Kasumi-1 (cell line): ENCODE results near the gene MYO9B.
"Not testable (repeated sequence)": the region's sequence is repeated elsewhere in the genome, so short reads cannot be mapped to it uniquely, and the experiment has no call there.

Experiments
- DNase-seq, 2 experiments: peaks; one replicate each; lab custom pipeline; 2025; lab: John Stamatoyannopoulos, UW

MYO9B gene

DNA sequence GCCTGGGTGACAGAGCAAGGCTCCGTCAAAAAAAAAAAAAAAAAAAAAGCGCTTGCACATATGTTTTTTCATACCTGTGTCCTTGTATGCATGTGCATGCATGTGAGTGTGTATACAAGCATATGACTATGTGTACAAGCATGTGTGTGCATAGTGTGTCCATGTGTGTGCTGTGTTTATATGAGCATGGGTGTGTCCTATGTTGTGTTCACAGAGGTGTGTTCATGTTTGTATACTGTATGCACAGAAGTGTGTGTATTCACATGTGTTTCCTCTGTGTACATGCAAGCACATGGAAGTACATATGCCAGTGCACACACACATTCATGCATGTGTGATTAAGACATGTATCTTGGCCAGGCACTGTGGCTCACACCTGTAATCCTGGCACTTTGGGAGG is 17.1 kb downstream of the MYO9B start:
- no peak for DNase-seq

DNA sequence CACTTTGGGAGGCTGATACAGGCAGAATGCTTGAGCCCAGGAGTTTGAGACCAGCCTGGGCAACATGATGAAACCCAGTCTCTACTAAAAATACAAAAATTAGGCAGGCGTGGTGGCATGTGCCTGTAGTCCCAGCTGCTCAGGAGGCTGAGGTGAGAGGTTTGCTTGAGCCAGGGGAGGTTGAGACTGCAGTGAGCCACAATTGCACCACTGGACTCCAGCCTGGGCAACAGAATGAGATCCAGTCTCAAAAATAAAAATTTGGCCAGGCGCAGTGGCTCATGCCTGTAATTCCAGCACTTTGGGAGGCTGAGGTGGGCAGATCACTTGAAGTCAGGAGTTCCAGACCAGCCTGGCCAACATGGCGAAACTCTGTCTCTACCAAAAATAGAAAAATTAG is 19.1 kb downstream of the MYO9B start:
- DNase-seq: not testable (repeated sequence)

DNA sequence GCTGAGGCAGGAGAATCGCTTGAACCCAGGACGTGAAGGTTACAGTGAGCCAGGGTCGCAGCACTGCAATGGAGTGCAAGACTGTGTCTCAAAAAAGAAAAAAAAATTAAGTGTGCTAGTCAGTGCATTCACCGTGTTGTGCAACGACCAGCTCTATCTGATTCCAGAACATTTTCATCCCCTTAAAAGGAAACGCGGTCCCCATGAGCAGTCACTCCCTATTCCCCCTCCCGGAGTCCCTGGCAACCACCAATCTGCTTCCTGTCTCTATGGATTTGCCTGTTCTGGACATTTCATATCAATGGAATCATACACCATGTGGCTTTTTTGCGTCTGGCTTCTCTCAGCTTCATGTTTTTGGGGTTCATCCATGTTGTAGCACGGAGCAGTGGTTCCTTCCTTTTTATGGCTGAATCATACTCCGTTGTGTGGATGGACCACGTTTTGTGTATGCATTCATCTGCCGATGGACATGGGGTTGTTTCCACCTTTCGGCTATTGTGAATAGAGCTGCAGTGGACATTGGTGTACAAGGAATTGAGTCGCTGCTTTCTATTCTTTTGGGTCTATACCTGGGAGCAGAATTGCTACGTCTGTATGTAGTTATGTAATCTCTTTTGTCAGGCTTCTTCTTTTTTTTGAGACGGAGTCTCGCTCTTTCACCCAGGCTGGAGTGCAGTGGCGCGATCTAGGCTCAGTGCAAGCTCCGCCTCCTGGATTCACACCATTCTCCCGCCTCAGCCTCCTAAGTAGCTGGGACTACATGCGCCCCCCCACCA is 19.8 kb downstream of the MYO9B start:
- DNase-seq: no peak

DNA sequence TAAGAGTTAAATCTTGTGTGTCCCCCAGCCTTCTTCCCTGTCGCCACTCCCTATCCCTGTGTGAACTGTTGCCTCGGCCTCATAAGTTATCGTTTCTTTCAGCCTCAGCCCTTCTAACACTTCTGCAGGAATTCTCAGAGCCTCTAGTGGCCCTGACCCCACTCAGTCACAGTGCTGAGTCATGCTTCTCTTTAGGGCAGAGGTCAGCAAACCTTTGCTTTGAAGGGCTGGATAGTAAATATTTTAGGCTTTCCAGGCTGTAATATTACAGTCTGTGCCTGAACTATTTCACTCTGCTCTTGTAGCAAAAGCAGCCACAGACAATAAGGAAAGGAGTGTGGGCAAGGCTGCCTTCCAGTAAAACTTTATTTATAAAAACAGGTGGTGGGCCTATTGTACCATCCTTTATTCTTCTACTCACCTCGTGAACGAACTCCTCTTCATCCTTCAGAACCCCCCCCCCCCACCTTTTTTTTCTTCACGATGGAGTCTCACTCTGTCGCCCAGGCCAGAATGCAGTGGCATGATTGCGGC is 22.1 kb downstream of the MYO9B start:
- DNase-seq: no peak

DNA sequence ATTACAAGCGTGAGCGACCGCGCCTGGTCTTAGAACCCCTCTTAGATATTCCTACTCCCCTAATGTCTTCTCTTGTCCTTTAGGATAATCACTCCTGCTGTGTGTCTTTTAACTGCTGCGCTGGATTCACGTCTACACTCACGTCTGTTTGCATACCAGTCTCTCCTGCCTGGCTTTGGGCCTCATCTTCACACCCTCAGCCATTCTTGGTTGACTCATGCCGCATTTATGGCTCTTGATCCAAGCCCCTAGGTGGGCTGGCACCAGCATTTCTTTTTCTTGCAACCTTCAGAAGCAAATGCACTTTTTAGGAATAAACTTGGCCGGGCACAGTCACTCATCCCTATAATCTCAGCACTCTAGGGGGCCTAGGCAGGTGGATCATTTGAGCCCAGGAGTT is 22.7 kb downstream of the MYO9B start:
- no peak for DNase-seq

DNA sequence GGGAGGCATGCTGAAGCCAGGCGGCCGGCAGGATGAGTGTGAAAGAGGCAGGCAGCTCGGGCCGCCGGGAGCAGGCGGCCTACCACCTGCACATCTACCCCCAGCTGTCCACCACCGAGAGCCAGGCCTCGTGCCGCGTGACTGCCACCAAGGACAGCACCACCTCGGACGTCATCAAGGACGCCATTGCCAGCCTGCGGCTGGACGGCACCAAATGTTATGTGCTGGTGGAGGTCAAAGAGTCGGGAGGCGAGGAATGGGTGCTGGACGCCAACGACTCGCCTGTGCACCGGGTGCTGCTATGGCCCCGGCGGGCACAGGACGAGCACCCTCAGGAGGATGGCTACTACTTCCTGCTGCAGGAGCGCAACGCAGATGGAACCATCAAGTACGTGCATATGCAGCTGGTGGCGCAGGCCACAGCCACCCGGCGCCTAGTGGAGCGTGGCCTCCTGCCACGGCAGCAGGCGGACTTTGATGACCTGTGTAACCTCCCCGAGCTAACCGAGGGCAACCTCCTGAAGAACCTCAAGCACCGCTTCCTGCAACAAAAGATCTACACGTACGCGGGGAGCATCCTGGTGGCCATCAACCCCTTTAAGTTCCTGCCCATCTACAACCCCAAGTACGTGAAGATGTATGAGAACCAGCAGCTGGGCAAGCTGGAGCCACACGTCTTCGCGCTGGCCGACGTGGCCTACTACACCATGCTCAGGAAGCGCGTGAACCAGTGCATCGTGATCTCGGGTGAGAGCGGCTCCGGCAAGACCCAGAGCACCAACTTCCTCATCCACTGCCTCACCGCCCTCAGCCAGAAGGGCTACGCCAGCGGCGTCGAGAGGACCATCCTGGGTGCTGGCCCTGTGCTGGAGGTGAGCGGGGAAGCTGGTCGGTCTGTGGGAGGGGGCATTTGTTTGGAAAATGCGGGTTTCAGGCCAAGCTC is 26.4 kb downstream of the MYO9B start:
- no peak for DNase-seq

DNA sequence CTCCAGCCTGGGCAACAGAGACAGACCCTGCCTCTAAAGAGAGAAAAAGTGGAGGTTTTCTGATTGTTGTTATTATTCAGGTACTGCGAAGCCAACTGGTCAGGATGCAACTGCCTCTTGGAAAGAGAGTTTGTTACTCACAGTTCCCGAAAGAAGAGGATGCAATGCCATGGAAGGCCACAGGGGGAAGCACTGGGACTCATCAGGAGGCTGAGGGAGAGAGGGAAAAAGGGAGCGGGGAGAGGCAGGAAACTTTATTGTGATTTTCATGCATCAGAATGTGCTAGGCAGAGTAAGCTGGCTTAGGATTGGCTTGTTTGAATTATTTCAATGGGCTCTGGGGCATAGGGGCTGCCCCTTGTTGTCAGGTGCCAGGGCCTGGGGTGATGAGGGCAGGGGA is 27.6 kb downstream of the MYO9B start:
- no peak for DNase-seq

DNA sequence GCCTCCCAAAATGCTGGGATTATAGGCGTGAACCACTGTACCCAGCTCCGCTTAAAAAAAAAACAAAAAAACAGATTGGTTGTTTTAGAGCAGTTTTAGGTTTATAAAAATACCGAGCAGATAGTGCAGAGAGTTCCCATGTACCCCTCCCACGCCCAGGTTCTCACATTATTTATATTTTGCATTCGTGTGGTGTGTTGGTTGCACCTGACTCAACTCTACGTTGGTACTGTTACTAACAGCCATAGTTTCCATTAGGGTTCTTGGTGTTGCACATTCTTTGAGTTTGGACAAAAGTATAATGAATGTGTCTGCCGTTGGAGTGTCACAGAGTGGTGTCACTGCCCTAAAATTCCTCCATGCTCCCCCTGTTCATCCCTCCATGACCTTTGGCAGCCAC is 29.1 kb downstream of the MYO9B start:
- DNase-seq: no peak

DNA sequence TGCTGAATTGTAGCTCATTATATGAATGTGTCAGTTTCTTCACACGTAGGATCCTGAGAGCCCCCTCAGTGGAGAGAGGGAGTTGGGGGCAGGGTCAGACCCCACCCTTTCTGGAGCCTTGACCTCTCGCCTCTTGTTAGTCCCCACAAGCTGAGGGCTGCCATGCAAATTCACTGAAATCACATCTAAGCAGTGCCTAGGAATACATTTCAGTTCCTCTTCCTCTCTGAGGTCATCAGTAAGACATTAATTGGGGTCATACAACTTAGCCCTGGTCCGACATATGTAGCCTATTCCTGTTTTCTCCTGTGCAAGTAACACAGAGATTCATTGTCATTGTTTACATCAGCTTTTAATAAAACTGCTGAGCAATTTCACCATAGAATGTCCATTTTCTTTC is 30.0 kb downstream of the MYO9B start:
- no peak for DNase-seq

DNA sequence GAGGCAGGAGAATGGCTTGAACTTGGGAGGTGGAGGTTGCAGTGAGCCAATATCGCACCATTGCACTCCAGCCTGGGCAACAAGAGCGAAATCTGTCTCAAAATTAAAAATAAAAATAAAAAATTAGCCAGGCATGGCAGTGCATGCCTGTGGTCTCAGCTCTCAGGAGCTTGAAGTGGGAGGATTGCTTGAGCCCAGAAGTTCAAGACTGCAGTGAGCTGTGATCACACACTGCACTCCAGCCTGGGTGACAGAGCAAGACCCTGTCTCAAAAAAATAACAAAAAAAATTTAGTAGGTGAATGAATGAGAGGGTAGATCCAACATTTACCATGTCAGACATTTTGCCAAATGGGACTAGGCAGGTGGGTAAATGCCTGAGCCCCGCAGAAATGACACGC is 31.4 kb downstream of the MYO9B start:
- DNase-seq: not testable (repeated sequence)

DNA sequence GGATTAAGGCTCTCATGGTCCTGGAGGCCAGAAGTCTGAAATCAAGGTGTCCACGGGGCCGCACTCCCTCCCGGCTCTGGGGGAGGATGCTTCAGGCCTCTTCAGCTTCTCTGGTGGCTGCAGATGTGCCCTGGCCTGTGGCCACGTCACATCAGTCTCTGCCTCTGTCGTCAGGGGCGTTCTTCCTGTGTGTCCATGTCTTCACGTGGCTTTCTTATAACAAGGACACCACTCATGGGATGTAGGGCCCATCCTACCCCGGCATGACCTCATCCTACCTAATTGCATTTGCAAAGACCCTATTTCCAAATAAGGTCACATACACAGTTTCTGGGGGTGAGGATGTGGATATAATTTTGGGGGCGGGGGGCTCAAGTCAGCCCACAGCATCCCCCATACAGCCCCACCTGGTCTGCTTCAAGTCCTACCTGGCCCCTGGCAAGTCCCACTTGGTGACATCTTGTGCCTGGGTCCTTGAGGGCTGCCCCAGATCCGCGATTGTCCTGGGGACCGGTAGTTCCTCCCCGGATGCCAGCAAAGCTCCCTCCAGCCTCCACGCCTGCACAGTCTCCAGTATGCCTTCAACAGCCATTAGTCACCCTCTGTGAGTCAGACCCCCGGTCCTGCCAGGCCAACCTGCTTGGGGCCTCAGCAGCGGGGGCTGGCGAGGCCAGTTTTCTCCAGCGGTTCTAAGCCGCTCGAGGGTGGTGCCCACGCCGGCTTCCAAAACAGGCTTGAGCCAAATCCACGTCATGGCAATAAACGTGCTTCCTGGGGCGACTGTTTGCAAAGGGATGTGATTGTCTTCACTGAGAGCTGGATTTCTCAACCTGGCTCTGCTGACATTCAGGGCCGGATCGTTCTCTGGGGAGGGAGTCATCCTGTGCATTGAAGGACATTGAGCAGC is 32.2 kb downstream of the MYO9B start:
- DNase-seq: peak; percentile 86 to 90

DNA sequence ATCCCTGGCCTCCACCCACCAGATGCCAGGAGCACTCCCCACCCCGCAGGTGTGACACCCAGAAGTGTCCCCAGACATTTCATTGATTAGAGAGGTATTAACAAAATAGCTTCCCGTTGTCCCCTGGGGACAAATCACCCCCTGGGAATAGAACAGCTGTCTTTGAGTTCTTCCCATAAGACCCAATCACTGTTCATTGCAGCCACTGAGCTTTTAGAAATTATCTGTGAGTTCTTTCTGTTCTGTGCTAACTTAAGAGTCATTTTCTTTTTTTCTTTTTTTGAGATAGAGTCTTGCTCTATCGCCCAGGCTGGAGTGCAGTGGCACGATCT is 32.8 kb downstream of the MYO9B start:
- DNase-seq: no peak

DNA sequence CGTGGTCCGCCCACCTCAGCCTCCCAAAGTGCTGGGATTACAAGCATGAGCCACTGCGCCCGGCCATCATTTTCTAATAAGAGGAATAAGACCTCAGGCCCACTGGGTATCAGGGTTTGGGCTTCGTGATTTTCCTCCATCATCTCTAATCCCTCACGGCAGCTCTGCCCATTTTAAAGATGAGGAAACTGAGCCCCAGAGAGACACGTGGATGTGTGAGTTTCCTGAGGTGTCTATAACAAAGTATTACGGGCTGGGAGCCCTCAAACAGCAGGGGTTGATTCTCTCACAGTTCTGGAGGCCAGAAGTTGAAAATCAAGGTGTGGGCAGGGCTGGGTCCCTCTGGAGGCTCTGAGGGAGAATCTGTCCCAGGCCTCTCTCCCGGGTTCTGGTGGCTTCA is 33.7 kb downstream of the MYO9B start:
- no peak for DNase-seq

DNA sequence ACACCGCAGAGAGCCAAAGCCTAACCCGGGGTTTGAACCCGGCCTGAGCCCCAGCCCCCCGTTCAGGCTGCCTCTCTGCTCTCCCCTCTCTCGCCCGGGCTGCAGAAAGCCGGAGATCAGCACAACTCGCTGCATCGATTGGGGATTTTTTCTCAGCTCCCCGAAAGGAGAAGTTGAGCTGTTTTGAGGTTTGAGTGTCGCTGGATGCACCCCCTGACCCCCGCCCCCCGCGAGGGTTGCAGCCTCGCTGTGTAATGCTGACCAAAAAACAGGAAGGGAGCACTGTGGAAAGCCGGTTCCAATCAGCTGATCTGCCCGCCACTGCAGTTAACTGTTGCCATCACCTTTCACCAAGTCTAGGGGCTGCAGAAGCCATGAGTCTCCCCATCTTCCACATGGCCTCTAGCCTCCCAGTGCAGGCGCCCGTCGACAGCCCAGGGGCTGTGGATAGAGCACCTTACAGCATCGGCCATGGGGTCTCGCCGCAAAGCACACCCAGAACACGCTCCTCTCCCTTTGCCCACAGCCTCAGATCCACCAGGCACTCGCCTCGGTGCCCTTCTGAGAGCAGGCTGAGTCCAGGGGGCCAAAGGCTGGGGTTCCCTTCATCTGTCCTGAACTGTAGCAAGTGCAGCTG is 34.5 kb downstream of the MYO9B start:
- peak; percentile 87 to 91 for DNase-seq

DNA sequence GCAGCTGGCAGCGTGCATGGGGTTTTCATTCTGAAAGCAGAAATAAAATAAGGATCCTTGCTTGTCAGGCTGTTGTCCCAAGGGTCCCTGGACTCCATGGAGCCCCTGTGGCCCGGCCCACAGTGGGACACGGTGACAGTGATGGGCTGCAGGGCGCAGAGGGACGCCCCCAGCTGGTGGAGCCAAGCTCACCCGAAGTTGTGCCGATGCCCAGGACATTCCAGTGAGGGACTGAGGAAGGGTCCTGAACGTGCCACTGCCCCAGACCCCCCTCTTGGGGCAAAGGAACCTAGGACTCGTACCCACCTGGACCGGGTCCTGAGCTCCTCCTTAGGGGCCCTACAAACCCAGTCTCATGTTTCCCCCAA is 35.0 kb downstream of the MYO9B start:
- no peak for DNase-seq

DNA sequence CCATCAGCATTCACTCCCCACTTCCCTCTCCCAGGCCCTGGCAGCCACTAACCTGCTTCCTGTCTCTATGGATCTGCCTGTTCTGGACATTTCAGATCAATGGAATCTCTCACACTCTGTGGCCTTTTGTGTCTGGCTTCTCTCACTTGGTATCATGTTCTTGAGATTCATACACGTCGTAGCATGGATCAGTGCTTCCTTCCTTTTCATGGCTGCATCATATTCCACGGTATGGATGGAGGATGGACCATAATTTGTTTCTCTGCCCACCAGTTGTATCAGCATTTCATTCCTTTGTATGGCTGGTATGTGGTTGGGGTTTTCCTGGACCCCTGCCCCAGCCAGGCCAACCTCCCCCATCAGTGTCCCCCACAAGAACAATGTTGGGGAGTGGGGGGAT is 36.2 kb downstream of the MYO9B start:
- no peak for DNase-seq

DNA sequence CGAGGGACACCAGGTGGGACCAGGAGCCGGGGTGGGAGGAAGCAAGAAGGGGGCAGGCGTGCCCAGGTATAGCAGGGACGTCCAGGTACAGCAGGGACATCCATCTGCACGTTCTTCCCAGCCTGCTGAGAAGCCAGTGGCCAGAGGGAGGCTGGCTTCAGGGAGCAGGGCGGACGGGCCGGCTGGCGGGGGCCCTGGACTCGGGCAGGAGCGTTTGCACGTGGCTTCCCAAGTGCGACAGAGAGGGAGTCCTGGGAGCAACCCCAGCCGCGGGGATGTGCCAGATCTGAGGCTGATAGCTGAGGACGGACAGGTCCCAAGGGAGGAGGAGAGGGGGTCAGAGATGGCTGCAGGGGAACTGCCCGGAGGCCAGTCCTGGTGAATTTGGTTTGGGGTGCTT is 36.7 kb downstream of the MYO9B start:
- no peak for DNase-seq

DNA sequence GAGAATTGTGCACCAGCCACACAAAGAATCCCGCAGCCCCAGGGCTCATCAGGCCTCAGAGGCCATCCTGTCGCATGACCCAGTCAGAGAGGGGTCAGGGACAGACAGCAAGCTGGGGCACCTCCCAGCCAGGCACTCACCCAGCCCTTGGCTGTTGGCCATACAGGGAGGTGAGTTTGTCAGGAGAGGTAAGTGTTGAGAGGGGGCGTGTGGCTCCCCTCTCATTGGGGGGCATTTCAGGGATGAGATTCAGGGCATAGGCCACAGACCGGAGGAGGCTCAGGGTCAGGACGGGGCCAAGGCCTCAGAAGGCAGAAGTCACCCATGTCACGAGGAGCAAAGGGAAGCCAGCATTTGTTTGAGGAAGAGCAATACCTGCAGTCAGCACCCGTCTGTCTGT is 37.1 kb downstream of the MYO9B start:
- no peak for DNase-seq

DNA sequence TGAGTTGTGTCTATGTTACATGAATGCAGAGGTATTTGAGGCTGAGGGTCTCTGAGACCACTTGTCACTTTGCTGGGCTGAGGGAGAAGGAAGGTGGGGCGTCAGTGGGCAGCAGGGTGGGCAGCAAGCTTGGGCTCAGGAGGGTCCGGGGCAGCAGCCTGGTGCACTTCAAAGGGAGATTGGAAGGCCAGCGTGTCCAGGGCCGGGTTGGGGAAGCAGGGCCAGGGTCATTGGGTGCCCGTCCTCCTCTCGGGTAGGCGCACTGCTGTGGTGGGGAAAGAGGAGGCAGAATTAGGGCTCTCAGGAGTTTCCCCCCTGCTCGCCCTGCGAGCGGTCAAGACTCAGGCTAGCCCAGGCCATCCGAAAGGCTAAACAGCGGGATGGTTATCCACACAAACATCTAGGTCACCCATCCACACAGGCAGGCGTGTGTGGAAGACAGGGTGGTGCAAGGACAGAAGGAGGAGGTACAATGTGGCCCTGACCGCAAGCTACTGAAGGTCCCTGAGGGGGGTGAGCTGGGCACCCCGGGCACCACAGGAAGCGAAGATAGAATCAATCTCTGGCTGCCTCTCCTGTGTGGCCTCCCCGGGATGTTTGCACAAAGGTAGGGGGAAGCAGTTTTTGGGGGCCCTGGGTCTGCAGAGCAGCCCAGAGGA is 37.7 kb downstream of the MYO9B start:
- no peak for DNase-seq

DNA sequence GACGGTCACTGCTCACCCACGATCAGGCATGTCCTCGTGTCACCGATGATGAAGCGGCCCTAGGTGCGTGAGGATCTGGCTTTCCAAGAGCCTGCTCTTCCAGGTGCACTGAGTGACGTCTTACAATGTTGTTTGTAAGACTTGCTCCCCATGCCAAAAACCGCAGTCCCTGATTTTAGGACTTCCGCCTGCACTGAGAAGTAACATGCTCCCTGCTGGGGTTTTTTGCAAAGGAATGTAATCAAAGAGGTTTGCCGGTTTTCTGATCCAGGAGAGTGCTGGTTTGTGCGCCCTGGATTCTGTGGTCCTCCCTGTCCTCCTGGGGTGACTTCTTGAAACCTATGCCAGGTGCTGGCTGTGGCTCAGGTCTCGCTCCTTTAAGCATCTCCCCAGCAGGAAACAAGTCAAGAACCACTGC is 38.8 kb downstream of the MYO9B start:
- no peak for DNase-seq
